H1 (cell line): ENCODE results near the gene NINJ2. TPM values are rescaled to one million over a fixed set of nuclear protein-coding genes. Genes with fewer than 3 reads are reported as not detected.
A peak's percentile ranks its signal among the peaks of the same experiment; 100 is the strongest.

Source experiments
- ASH2L ChIP-seq: fragments of 200-600, 300-600 bp; sonication (generic); IDR thresholded peaks from one replicate; pipeline ENCODE4 v1.7.1; 2017; ENCODE audit warnings: low read length
- CHD1 ChIP-seq: IDR thresholded peaks from 2 replicates; pipeline ENCODE4 v1.6.1; 2012; ENCODE audit warnings: low read depth, low read length, improper control_type of control experiment
- CHD7 ChIP-seq: fragments of 300-600 bp; sonication (generic); IDR thresholded peaks from 2 replicates; pipeline ENCODE4 v1.7.1; 2012; ENCODE audit warnings: low read length, moderate library complexity, mild to moderate bottlenecking, inconsistent platforms; ENCODE audit not compliant: insufficient replicate concordance
- GTF2F1 ChIP-seq: IDR thresholded peaks from 2 replicates; pipeline ENCODE4 v1.6.1; 2012; ENCODE audit warnings: low read depth, low read length, improper control_type of control experiment, borderline replicate concordance
- JUN ChIP-seq: IDR thresholded peaks from 2 replicates; pipeline ENCODE4 v1.6.1; 2011; ENCODE audit warnings: low read depth, mild to moderate bottlenecking, improper control_type of control experiment, low read length
- KDM5A ChIP-seq: fragments of 200-600 bp; IDR thresholded peaks from 2 replicates; pipeline ENCODE4 v1.7.1; 2012; ENCODE audit warnings: mild to moderate bottlenecking, low read length, inconsistent platforms, mixed read lengths
- SRF ChIP-seq: IDR thresholded peaks from 2 replicates; pipeline ENCODE4 v1.6.1; 2011; ENCODE audit warnings: mild to moderate bottlenecking, low read depth, low read length, moderate library complexity
- TAF1 ChIP-seq: IDR thresholded peaks from 2 replicates; pipeline ENCODE4 v1.6.1; 2011; ENCODE audit warnings: mild to moderate bottlenecking, low read depth, low read length
- polyA plus RNA-seq, 7 experiments: library from polyadenylated mRNA; depleted of rRNA in 3 of 7; stranded (reverse) in 5 of 7; unstranded in 2 of 7; fragments of >200 nt in 5 of 7; fragments of 200-250 nt in 2 of 7; gene quantifications; 1 replicate in 5 of 7; 2 replicates in 1 of 7; 4 replicates in 1 of 7; pipeline versions ENCODE4 v1.2.1 to v1.2.3, GENCODE V29; 2011 to 2013; ENCODE audit warnings: missing spikeins in 2 of 7, mixed read lengths in 2 of 7
- total RNA-seq: library from RNA; stranded (reverse); fragmentation: NEBNext Ultra II Directional; extraction: Animal tissue kit (Norgen Biotek cat#: 25700); gene quantifications from 2 replicates; pipeline ENCODE4 v1.2.1, GENCODE V29; 2021

The NINJ2 gene
- total and polyA plus RNA-seq, 2 of the 8 experiments (the other 6 are each of a cell fraction or from before 2014, with no cell fraction given) = 1.4 TPM; not detected in 1

- TF ChIP-seq TAF1 (peak; percentile 53; the same call in 1 of the 2 replicates), SRF (no peak), GTF2F1 (no peak), JUN (no peak), CHD7 (no peak), ASH2L (peak; percentile 80), CHD1 (no peak), KDM5A (no peak)
Measured at GRCh38 chr12:642633-643474, 20.4 kb downstream of the NINJ2 start (continued).
